Left lung (tissue), 10 donors: ENCODE measurements around the gene BCL2A1. TPM values are rescaled to one million over a fixed set of nuclear protein-coding genes. Genes with fewer than 3 reads are reported as not detected.

ENCODE experiments used
- ATAC-seq: fragments of 200-7000 bp; cut with Tn5 transposase; one replicate; pipeline ENCODE4 v1.9.1; 2020; ENCODE audit warnings: moderate library complexity
- DNase-seq, 4 donors: peaks; one replicate each; pipeline ENCODE4 v3.0.0-alpha.2; 2013 to 2020
- H3K27ac ChIP-seq, 2 donors: fragments of 200-600 bp; sonication (generic) in 1 of 2; one replicate each; pipeline versions ENCODE4 v1.5.0 to v1.8.0; 2020 to 2021
- H3K27me3 ChIP-seq, 2 donors: fragments of 200-600 bp; sonication (generic) in 1 of 2; one replicate each; pipeline versions ENCODE4 v1.5.0 to v1.8.0; 2020 to 2021
- H3K36me3 ChIP-seq, 2 donors: fragments of 200-600 bp; sonication (generic) in 1 of 2; one replicate each; pipeline versions ENCODE4 v1.5.0 to v1.8.0; 2020 to 2021
- H3K4me1 ChIP-seq, 2 donors: fragments of 200-600 bp; one replicate each; pipeline ENCODE4 v1.8.0; 2021
- H3K4me3 ChIP-seq, 2 donors: fragments of 200-600 bp; sonication (generic) in 1 of 2; one replicate each; pipeline versions ENCODE4 v1.5.0 to v1.8.0; 2020 to 2021; ENCODE audit warnings: mild to moderate bottlenecking in 1 of 2
- H3K9me3 ChIP-seq, 2 donors: fragments of 200-600 bp; sonication (generic) in 1 of 2; one replicate each; pipeline versions ENCODE4 v1.5.0 to v1.8.0; 2020 to 2021
- intact Hi-C, 2 donors: fragments of 100-400 bp; cut with DNase I; formaldehyde crosslinking; loops; one replicate each; pipeline versions ENCODE4 v1.11.2 to v1.14.2; 2022
- polyA plus RNA-seq, 6 donors: library from polyadenylated mRNA; unstranded; fragments of 120-200 nt; gene quantifications; one replicate each; pipeline ENCODE4 v1.2.1, GENCODE V29; 2013; ENCODE audit not compliant: insufficient read length in 6 of 6
- total RNA-seq, 2 donors: library from RNA; stranded (reverse); fragmentation: NEBNext Ultra II Directional; extraction: Animal tissue kit (Norgen Biotek cat#: 25700); gene quantifications; one replicate each; pipeline ENCODE4 v1.2.1, GENCODE V29; 2021
- TF ChIP-seq, protein P1 (sequence below), 2 donors: fragments of 200-600 bp; sonication (generic) in 1 of 2; IDR thresholded peaks; one replicate each; pipeline versions ENCODE4 v1.5.0 to v1.8.0; 2021; ENCODE audit warnings: antibody characterized with exemption in 2 of 2
- donor health status: DM: no; HTN: yes; CAD: no.
- donor health status: DM: no; HTN: no; CAD: no.

The BCL2A1 gene
- total and polyA plus RNA-seq, 8 donors, result 0.24 to 99.2 (median 0.78) TPM

DNA sequence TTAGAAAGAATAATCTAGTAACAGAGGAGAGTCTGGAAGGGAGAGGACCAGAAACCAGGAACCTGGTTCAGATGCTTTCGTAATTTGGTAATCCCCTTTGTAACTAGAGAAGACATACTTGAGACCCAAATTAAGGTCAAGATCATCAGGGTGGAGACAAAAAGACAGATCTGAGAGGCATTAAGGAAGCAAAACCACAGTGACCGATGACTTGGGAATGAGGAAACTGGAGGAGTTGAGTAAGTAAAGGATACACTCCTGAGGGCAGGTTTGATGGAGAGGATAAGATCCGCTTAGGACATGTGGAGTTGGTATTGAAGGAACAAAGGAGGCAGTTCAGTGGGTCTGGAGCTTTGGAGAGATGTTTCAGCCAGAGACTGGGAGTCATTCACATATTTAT, 23.6 kb upstream of the BCL2A1 start:
- Histone ChIP-seq H3K9me3 (no peaks in the 10 kb centered on the region), H3K4me1 (peaks cover 0 to 43% of the 10 kb centered on the region in 2 donors), H3K4me3 (no peak overlapping the region), H3K36me3 (no peaks in the 10 kb centered on the region), H3K27me3 (no peaks in the 10 kb centered on the region), H3K27ac (no peak overlapping the region)
- DNase-seq (no peak), ATAC-seq (peak; percentile 28)
- TF ChIP-seq, protein P1, sequence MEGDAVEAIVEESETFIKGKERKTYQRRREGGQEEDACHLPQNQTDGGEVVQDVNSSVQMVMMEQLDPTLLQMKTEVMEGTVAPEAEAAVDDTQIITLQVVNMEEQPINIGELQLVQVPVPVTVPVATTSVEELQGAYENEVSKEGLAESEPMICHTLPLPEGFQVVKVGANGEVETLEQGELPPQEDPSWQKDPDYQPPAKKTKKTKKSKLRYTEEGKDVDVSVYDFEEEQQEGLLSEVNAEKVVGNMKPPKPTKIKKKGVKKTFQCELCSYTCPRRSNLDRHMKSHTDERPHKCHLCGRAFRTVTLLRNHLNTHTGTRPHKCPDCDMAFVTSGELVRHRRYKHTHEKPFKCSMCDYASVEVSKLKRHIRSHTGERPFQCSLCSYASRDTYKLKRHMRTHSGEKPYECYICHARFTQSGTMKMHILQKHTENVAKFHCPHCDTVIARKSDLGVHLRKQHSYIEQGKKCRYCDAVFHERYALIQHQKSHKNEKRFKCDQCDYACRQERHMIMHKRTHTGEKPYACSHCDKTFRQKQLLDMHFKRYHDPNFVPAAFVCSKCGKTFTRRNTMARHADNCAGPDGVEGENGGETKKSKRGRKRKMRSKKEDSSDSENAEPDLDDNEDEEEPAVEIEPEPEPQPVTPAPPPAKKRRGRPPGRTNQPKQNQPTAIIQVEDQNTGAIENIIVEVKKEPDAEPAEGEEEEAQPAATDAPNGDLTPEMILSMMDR (IDR thresholded peaks at IDR 0.05), result no peak
- intact Hi-C loops, result no loop called here

DNA sequence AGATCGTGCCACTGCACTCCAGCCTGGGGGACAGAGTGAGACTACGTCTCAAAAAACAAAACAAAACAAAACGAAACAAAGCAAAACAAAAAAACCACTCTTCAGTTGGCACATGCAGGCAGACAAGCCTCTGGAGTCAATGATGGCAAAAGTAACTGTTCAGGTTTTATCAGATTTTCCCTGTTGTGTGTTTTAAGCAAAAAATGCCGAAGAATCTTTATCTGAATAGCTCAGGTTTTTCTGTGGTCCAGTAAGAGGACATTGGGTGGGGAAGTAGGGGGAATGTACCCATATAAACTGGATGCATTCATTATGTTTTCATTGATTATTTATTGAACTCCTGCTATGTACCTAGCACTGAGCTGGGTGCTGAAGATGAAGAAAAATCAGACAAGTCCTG, 20.8 kb upstream of the BCL2A1 start:
- DNase-seq, result no peak
- H3K9me3 ChIP-seq, result no peaks in the 10 kb centered on the region
- TF ChIP-seq, protein P1 (IDR thresholded peaks at IDR 0.05), result no peak
- no peak for ATAC-seq
- no peaks in the 10 kb centered on the region for H3K36me3 ChIP-seq
- no peak overlapping the region for H3K4me3 ChIP-seq
- intact Hi-C loops, result no loop called here
- no peak overlapping the region for H3K27ac ChIP-seq
- no peaks in the 10 kb centered on the region for H3K27me3 ChIP-seq
- H3K4me1 ChIP-seq, result peaks cover 0 to 56% of the 10 kb centered on the region in 2 donors

DNA sequence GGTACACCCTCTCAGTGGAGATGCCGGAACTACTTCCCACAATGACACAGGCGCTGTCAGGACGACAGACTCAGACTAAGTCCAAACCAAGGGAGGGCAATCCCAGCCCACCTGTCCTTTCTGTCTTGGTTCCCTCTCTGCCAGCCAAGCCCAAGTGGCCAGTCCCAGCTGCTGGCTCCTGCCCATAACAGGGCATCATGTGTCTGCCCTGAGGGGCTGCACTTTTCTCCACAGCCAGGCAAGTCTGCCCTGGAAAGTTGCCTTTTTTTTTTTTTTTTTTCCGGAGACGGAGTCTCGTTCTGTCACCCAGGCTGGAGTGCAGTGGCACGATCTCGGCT, 20.0 kb upstream of the BCL2A1 start:
- DNase-seq (no peak), ATAC-seq (no peak)
- intact Hi-C loops, result no loop called here
- Histone ChIP-seq H3K36me3 (no peaks in the 10 kb centered on the region), H3K27me3 (no peaks in the 10 kb centered on the region), H3K4me3 (no peak overlapping the region), H3K4me1 (peaks cover 0 to 56% of the 10 kb centered on the region in 2 donors), H3K27ac (peak overlapping the region in 1 of 2 donors; percentile 81), H3K9me3 (no peaks in the 10 kb centered on the region)
- TF ChIP-seq, protein P1 (IDR thresholded peaks at IDR 0.05), result no peak

DNA sequence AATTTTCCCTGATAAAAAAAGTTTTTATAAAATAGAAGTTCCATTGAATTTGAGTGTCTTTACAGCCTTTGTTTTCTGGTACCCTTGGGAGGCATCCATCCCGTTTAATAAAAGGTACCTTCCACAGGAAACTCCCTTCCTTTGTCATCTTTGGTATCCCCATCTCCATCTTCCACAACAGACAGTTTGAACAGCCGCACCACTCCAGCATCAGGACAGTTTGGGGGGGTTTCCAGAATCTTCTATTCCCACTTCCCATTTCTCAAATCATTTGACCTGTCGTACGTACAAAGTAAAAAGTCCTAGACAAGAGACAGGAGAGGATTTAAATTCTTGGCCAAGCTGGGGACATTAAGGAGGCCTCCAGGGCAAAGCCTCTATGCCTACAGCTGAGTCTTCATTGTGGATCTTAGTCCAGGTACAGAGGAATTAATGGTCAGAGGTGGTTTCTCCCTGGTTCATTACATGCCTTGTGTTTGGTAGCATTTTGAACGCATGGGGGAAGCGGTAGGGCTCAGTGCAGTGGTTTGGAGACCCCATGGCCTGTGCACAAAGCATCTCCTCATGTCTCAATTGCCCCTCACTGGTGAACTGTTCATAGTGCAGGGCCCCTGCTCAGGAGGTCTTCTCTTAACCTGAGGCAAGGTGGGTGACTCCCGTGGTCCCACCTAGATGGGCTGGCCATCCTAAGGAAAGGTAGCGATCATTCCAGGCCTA, 19.4 kb upstream of the BCL2A1 start:
- Histone ChIP-seq H3K27ac (peak overlapping the region in 1 of 2 donors; percentile 81), H3K9me3 (no peaks in the 10 kb centered on the region), H3K4me1 (peaks cover 0 to 56% of the 10 kb centered on the region in 2 donors), H3K27me3 (no peaks in the 10 kb centered on the region), H3K36me3 (no peaks in the 10 kb centered on the region), H3K4me3 (no peak overlapping the region)
- TF ChIP-seq, protein P1 (IDR thresholded peaks at IDR 0.05), result no peak
- ATAC-seq (no peak), DNase-seq (no peak)
- intact Hi-C loops, result no loop called here

DNA sequence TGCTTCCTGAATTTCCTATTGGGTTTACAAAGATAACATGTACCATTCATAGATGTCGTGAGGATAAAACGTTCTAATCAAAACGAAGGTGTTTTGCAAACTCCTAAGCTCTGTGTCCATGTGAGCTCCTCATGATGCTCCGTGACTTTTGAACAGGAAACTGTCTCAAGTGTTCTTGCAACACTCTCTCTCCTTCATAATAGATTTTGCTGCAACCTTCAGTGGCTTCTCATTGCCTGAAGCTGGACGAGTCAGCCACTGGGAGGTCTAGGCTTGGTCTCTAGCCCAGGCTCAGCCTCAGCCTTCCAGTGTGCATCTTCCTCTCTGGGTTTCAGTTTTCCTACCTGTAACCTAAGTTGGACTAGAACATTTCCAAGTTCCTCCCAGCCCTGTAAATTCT, 18.7 kb upstream of the BCL2A1 start:
- H3K27ac ChIP-seq, result peak overlapping the region in 1 of 2 donors; percentile 81
- TF ChIP-seq, protein P1 (IDR thresholded peaks at IDR 0.05), result no peak
- no peak overlapping the region for H3K4me3 ChIP-seq
- H3K4me1 ChIP-seq, result peaks cover 0 to 53% of the 10 kb centered on the region in 2 donors
- H3K36me3 ChIP-seq, result no peaks in the 10 kb centered on the region
- H3K27me3 ChIP-seq, result no peaks in the 10 kb centered on the region
- intact Hi-C loops, result no loop called here
- ATAC-seq (peak; percentile 78), DNase-seq (no peak)
- H3K9me3 ChIP-seq, result no peaks in the 10 kb centered on the region
